HEK293 (cell line): ENCODE results near the gene RANGAP1.

Experiments
- ELK4 ChIP-seq: IDR thresholded peaks from 2 replicates; pipeline ENCODE4 v1.6.1; 2011; ENCODE audit warnings: mild to moderate bottlenecking, low read depth, low read length, borderline replicate concordance
- KLF10 ChIP-seq: fragments of 450-650 bp; IDR thresholded peaks from 2 replicates; pipeline ENCODE4 v1.5.1; 2018; ENCODE audit warnings: missing biosample characterization, mild to moderate bottlenecking, missing genetic modification characterization
- OSR2 ChIP-seq: fragments of 450-650 bp; formaldehyde crosslinking; IDR thresholded peaks from 2 replicates; pipeline ENCODE4 v1.5.1; 2016; ENCODE audit warnings: missing biosample characterization, missing genetic modification characterization
- PRDM6 ChIP-seq: fragments of 450-650 bp; formaldehyde crosslinking; IDR thresholded peaks from 2 replicates; pipeline ENCODE4 v1.5.1; 2017; ENCODE audit warnings: missing biosample characterization, missing genetic modification characterization
- TCF7L2 ChIP-seq: IDR thresholded peaks from 2 replicates; pipeline ENCODE4 v1.6.1; 2011; ENCODE audit warnings: low read depth, mild to moderate bottlenecking, inconsistent platforms, low read length, moderate library complexity, borderline replicate concordance
- TRIM28 ChIP-seq: IDR thresholded peaks from 2 replicates; pipeline ENCODE4 v1.6.1; 2011; ENCODE audit warnings: low read length, control low read depth, borderline replicate concordance
- WT1 ChIP-seq: fragments of 450-650 bp; formaldehyde crosslinking; IDR thresholded peaks from 2 replicates; pipeline ENCODE4 v1.5.1; 2016; ENCODE audit warnings: missing biosample characterization, missing genetic modification characterization
- YY1 ChIP-seq: fragments of 450-650 bp; formaldehyde crosslinking; IDR thresholded peaks from 2 replicates; pipeline ENCODE4 v1.5.1; 2018; ENCODE audit warnings: missing biosample characterization, missing genetic modification characterization
- YY2 ChIP-seq: fragments of 450-650 bp; formaldehyde crosslinking; IDR thresholded peaks from 2 replicates; pipeline ENCODE4 v1.5.1; 2016; ENCODE audit warnings: missing biosample characterization, missing genetic modification characterization
- ZBTB7A ChIP-seq: fragments of 450-650 bp; formaldehyde crosslinking; IDR thresholded peaks from 2 replicates; pipeline ENCODE4 v1.5.1; 2016; ENCODE audit warnings: low read depth, missing biosample characterization, missing genetic modification characterization
- ZFP3 ChIP-seq: fragments of 450-650 bp; formaldehyde crosslinking; IDR thresholded peaks from 2 replicates; pipeline ENCODE4 v1.5.1; 2016; ENCODE audit warnings: low read depth, missing biosample characterization, missing genetic modification characterization
- ZNF10 ChIP-seq: fragments of 450-650 bp; formaldehyde crosslinking; IDR thresholded peaks from 2 replicates; pipeline ENCODE4 v1.5.1; 2017; ENCODE audit warnings: missing biosample characterization, missing genetic modification characterization
- ZNF112 ChIP-seq: fragments of 450-650 bp; formaldehyde crosslinking; IDR thresholded peaks from 2 replicates; pipeline ENCODE4 v1.5.0; 2017; ENCODE audit warnings: missing biosample characterization, missing genetic modification characterization
- ZNF132 ChIP-seq: fragments of 450-650 bp; formaldehyde crosslinking; IDR thresholded peaks from 2 replicates; pipeline ENCODE4 v1.5.1; 2017; ENCODE audit warnings: missing biosample characterization, missing genetic modification characterization, borderline replicate concordance
- ZNF175 ChIP-seq: fragments of 450-650 bp; formaldehyde crosslinking; IDR thresholded peaks from 2 replicates; pipeline ENCODE4 v1.5.1; 2016; ENCODE audit warnings: missing biosample characterization, missing genetic modification characterization
- ZNF223 ChIP-seq: fragments of 450-650 bp; formaldehyde crosslinking; IDR thresholded peaks from 2 replicates; pipeline ENCODE4 v1.5.1; 2016; ENCODE audit warnings: missing biosample characterization, missing genetic modification characterization
- ZNF24 ChIP-seq: fragments of 450-650 bp; formaldehyde crosslinking; IDR thresholded peaks from 2 replicates; pipeline ENCODE4 v1.5.1; 2016; ENCODE audit warnings: missing biosample characterization, missing genetic modification characterization
- ZNF26 ChIP-seq: fragments of 450-650 bp; formaldehyde crosslinking; IDR thresholded peaks from 2 replicates; pipeline ENCODE4 v1.5.1; 2016; ENCODE audit warnings: missing biosample characterization, missing genetic modification characterization
- ZNF366 ChIP-seq: fragments of 450-650 bp; formaldehyde crosslinking; conservative IDR thresholded peaks from 2 replicates; pipeline ENCODE4 v1.5.1; 2016; ENCODE audit warnings: missing biosample characterization, missing genetic modification characterization
- ZNF423 ChIP-seq: fragments of 450-650 bp; formaldehyde crosslinking; IDR thresholded peaks from 2 replicates; pipeline ENCODE4 v1.5.1; 2016; ENCODE audit warnings: missing biosample characterization, missing genetic modification characterization
- ZNF426 ChIP-seq: fragments of 450-650 bp; formaldehyde crosslinking; IDR thresholded peaks from 2 replicates; pipeline ENCODE4 v1.5.1; 2017; ENCODE audit warnings: missing biosample characterization, missing genetic modification characterization, mild to moderate bottlenecking, inconsistent platforms, moderate library complexity
- ZNF449 ChIP-seq: fragments of 450-650 bp; formaldehyde crosslinking; IDR thresholded peaks from 2 replicates; pipeline ENCODE4 v1.5.1; 2017; ENCODE audit warnings: missing biosample characterization, mild to moderate bottlenecking, missing genetic modification characterization, moderate library complexity
- ZNF473 ChIP-seq: fragments of 450-650 bp; formaldehyde crosslinking; IDR thresholded peaks from 2 replicates; pipeline ENCODE4 v1.5.1; 2017; ENCODE audit warnings: missing biosample characterization, missing genetic modification characterization
- ZNF529 ChIP-seq: fragments of 450-650 bp; formaldehyde crosslinking; IDR thresholded peaks from 2 replicates; pipeline ENCODE4 v1.5.1; 2017; ENCODE audit warnings: missing genetic modification characterization, missing biosample characterization; ENCODE audit not compliant: insufficient replicate concordance
- ZNF548 ChIP-seq: fragments of 450-650 bp; formaldehyde crosslinking; IDR thresholded peaks from 2 replicates; pipeline ENCODE4 v1.5.1; 2016; ENCODE audit warnings: missing biosample characterization, missing genetic modification characterization
- ZNF555 ChIP-seq: fragments of 450-650 bp; formaldehyde crosslinking; conservative IDR thresholded peaks from 2 replicates; pipeline ENCODE4 v1.5.1; 2017; ENCODE audit warnings: missing biosample characterization, mild to moderate bottlenecking, missing genetic modification characterization, inconsistent platforms
- ZNF558 ChIP-seq: fragments of 450-650 bp; formaldehyde crosslinking; IDR thresholded peaks from 2 replicates; pipeline ENCODE4 v1.5.1; 2016; ENCODE audit warnings: missing biosample characterization, missing genetic modification characterization
- ZNF560 ChIP-seq: fragments of 450-650 bp; formaldehyde crosslinking; IDR thresholded peaks from 2 replicates; pipeline ENCODE4 v1.5.1; 2017; ENCODE audit warnings: missing biosample characterization, missing genetic modification characterization, borderline replicate concordance
- ZNF571 ChIP-seq: fragments of 450-650 bp; formaldehyde crosslinking; IDR thresholded peaks from 2 replicates; pipeline ENCODE4 v1.5.0; 2017; ENCODE audit warnings: missing biosample characterization, missing genetic modification characterization
- ZNF580 ChIP-seq: fragments of 450-650 bp; formaldehyde crosslinking; IDR thresholded peaks from 2 replicates; pipeline ENCODE4 v1.5.1; 2016; ENCODE audit warnings: missing biosample characterization, missing genetic modification characterization
- ZNF585B ChIP-seq: fragments of 450-650 bp; formaldehyde crosslinking; IDR thresholded peaks from 2 replicates; pipeline ENCODE4 v1.5.1; 2016; ENCODE audit warnings: missing biosample characterization, missing genetic modification characterization
- ZNF629 ChIP-seq: fragments of 450-650 bp; formaldehyde crosslinking; IDR thresholded peaks from 2 replicates; pipeline ENCODE4 v1.5.1; 2017; ENCODE audit warnings: missing biosample characterization, missing genetic modification characterization
- ZNF639 ChIP-seq: fragments of 450-650 bp; formaldehyde crosslinking; IDR thresholded peaks from 2 replicates; pipeline ENCODE4 v1.5.1; 2016; ENCODE audit warnings: missing biosample characterization, missing genetic modification characterization
- ZNF830 ChIP-seq: fragments of 450-650 bp; IDR thresholded peaks from 2 replicates; pipeline ENCODE4 v1.5.0; 2018; ENCODE audit warnings: missing biosample characterization, missing genetic modification characterization, low read depth, mild to moderate bottlenecking, moderate library complexity

RANGAP1 gene

GRCh38 chr22:41301085-41302020 lies 15.4 kb upstream of the RANGAP1 start, which contains the start of gene ZC3H7B (continued):
- no peak for TF ChIP-seq ZNF548 (tag by site-specific recombination)
- no peak for TF ChIP-seq ZNF112 (tag by site-specific recombination)
- no peak for TF ChIP-seq ELK4
- TF ChIP-seq ZNF555 (tag by site-specific recombination), result no peak
- TF ChIP-seq PRDM6 (tag by site-specific recombination), result no peak
- TF ChIP-seq ZNF175 (tag by site-specific recombination), result no peak
- TF ChIP-seq ZNF132 (tag by site-specific recombination), result no peak
- no peak for TF ChIP-seq ZNF26 (tag by site-specific recombination)
- no peak for TF ChIP-seq ZNF830
- TF ChIP-seq ZBTB7A (tag by site-specific recombination), result no peak
- TF ChIP-seq YY2 (tag by site-specific recombination), result no peak
- TF ChIP-seq WT1, result no peak
- TF ChIP-seq ZNF10 (tag by site-specific recombination), result no peak
- peak; percentile 22; the same call in 1 of the 2 replicates for TF ChIP-seq ZNF629 (tag by site-specific recombination)
- TF ChIP-seq ZNF449 (tag by site-specific recombination), result 0 out of 2 replicates have a peak, but pooled peaks have one; percentile 66
- no peak for TF ChIP-seq ZNF426 (tag by site-specific recombination)
- TF ChIP-seq ZNF473 (tag by site-specific recombination), result no peak
- no peak for TF ChIP-seq ZNF24 (tag by site-specific recombination)
- TF ChIP-seq ZNF223 (tag by site-specific recombination), result no peak
- TF ChIP-seq TCF7L2, result no peak
- no peak for TF ChIP-seq ZNF560 (tag by site-specific recombination)
- TF ChIP-seq ZNF366 (tag by site-specific recombination), result no peak
- TF ChIP-seq ZFP3, result no peak
- TF ChIP-seq KLF10, result peak; percentile 48; the same call in 1 of the 2 replicates
- TF ChIP-seq YY1 (tag by site-specific recombination), result peak; percentile 44
- TF ChIP-seq TRIM28, result no peak
- no peak for TF ChIP-seq ZNF639 (tag by site-specific recombination)
- TF ChIP-seq ZNF585B (tag by site-specific recombination), result no peak
- TF ChIP-seq ZNF423 (tag by site-specific recombination), result no peak; the same call in 1 of the 2 replicates
- TF ChIP-seq ZNF529 (tag by site-specific recombination), result no peak
- TF ChIP-seq ZNF571 (tag by site-specific recombination), result no peak
- no peak for TF ChIP-seq ZNF580 (tag by site-specific recombination)
- no peak for TF ChIP-seq ZNF558 (tag by site-specific recombination)
- TF ChIP-seq OSR2 (tag by site-specific recombination), result no peak
